Measurements from ENCODE around the gene CCDC81. TPM values are rescaled to one million over a fixed set of nuclear protein-coding genes. Genes with fewer than 3 reads are reported as not detected.
"Not testable (repeated sequence)": the region's sequence is repeated elsewhere in the genome, so short reads cannot be mapped to it uniquely, and the experiment has no call there.

CCDC81 gene
- polyA plus RNA-seq, result not detected

GRCh38 chr11:86374586-86374985, at the start of gene CCDC81:
Gene CCDC81 (plus strand): TSS chr11:86374887. CDS start chr11:86375164, 277 bp downstream.
- Mint-ChIP-seq H3K27ac (no peak within 1 kb of the TSS), H3K27me3 (peaks cover 5% of the 10 kb centered on the region), H3K36me3 (no peaks in the 10 kb centered on the region), H3K9me3 (peaks cover 0 to 8% (median 8%) of the 10 kb centered on the region in 3 donors), H3K4me1 (no peaks in the 10 kb centered on the region), H3K4me3 (no peak within 1 kb of the TSS)

GRCh38 chr11:86335131-86335767, 39.4 kb upstream of the CCDC81 start:
- H3K27ac Mint-ChIP-seq, result no peak overlapping the region
- H3K4me1 Mint-ChIP-seq, result no peaks in the 10 kb centered on the region
- peaks cover 17% of the 10 kb centered on the region for H3K36me3 Mint-ChIP-seq
- no peak overlapping the region for H3K4me3 Mint-ChIP-seq
- H3K27me3 Mint-ChIP-seq, result no peaks in the 10 kb centered on the region
- no peaks in the 10 kb centered on the region for H3K9me3 Mint-ChIP-seq

- Mint-ChIP-seq H3K27me3 (no peaks in the 10 kb centered on the region), H3K27ac (no peak overlapping the region), H3K4me3 (no peak overlapping the region), H3K9me3 (no peaks in the 10 kb centered on the region), H3K36me3 (peaks cover 16% of the 10 kb centered on the region), H3K4me1 (peaks cover 0 to 2% (median under 1%) of the 10 kb centered on the region in 3 donors)
Measured at GRCh38 chr11:86337227-86337626, 37.5 kb upstream of the CCDC81 start.

- peaks cover 11% of the 10 kb centered on the region for H3K36me3 Mint-ChIP-seq
- no peak overlapping the region for H3K27ac Mint-ChIP-seq
- H3K4me1 Mint-ChIP-seq, result peaks cover 4 to 7% (median 7%) of the 10 kb centered on the region in 3 donors
- no peaks in the 10 kb centered on the region for H3K9me3 Mint-ChIP-seq
- no peak overlapping the region for H3K4me3 Mint-ChIP-seq
- no peaks in the 10 kb centered on the region for H3K27me3 Mint-ChIP-seq
Measured at GRCh38 chr11:86341382-86341781, 33.3 kb upstream of the CCDC81 start.

- H3K27me3 Mint-ChIP-seq, result no peaks in the 10 kb centered on the region
- H3K4me1 Mint-ChIP-seq, result peaks cover 4 to 7% (median 6%) of the 10 kb centered on the region in 3 donors
- no peaks in the 10 kb centered on the region for H3K9me3 Mint-ChIP-seq
- no peak overlapping the region for H3K27ac Mint-ChIP-seq
- no peaks in the 10 kb centered on the region for H3K36me3 Mint-ChIP-seq
- H3K4me3 Mint-ChIP-seq, result no peak overlapping the region
Measured at GRCh38 chr11:86346513-86346912, 28.2 kb upstream of the CCDC81 start.

- Mint-ChIP-seq H3K4me3 (no peak overlapping the region), H3K27ac (no peak overlapping the region), H3K27me3 (no peaks in the 10 kb centered on the region), H3K4me1 (no peaks in the 10 kb centered on the region), H3K36me3 (no peaks in the 10 kb centered on the region), H3K9me3 (no peaks in the 10 kb centered on the region)
Measured at GRCh38 chr11:86355256-86355655, 19.4 kb upstream of the CCDC81 start.

- H3K4me3 Mint-ChIP-seq, H3K27me3 Mint-ChIP-seq, H3K9me3 Mint-ChIP-seq, H3K4me1 Mint-ChIP-seq, H3K27ac Mint-ChIP-seq, H3K36me3 Mint-ChIP-seq: not testable (repeated sequence)
Measured at GRCh38 chr11:86357412-86357811, 17.3 kb upstream of the CCDC81 start.

GRCh38 chr11:86358720-86359119, 16.0 kb upstream of the CCDC81 start:
- Mint-ChIP-seq H3K4me1 (no peaks in the 10 kb centered on the region), H3K36me3 (peaks cover 2% of the 10 kb centered on the region), H3K27me3 (peaks cover 2% of the 10 kb centered on the region), H3K27ac (no peak overlapping the region), H3K9me3 (peaks cover 0 to 7% (median 1%) of the 10 kb centered on the region in 3 donors), H3K4me3 (no peak overlapping the region)

GRCh38 chr11:86360775-86361395, 13.8 kb upstream of the CCDC81 start:
- H3K4me3 Mint-ChIP-seq, result no peak overlapping the region

GRCh38 chr11:86363424-86363823, 11.3 kb upstream of the CCDC81 start:
- H3K27me3 Mint-ChIP-seq, result peaks cover 2% of the 10 kb centered on the region
- H3K4me3 Mint-ChIP-seq, result no peak overlapping the region
- no peak overlapping the region for H3K27ac Mint-ChIP-seq
- H3K36me3 Mint-ChIP-seq, result peaks cover 2% of the 10 kb centered on the region
- H3K4me1 Mint-ChIP-seq, result no peaks in the 10 kb centered on the region
- peaks cover 0 to 10% (median 1%) of the 10 kb centered on the region in 3 donors for H3K9me3 Mint-ChIP-seq

More at GRCh38 chr11:86360775-86361395, 13.8 kb upstream of the CCDC81 start:
- H3K36me3 Mint-ChIP-seq, result peaks cover 2% of the 10 kb centered on the region
- H3K9me3 Mint-ChIP-seq, result peaks cover 0 to 8% (median 1%) of the 10 kb centered on the region in 3 donors
- peaks cover 2% of the 10 kb centered on the region for H3K27me3 Mint-ChIP-seq
- no peak overlapping the region for H3K27ac Mint-ChIP-seq
- no peaks in the 10 kb centered on the region for H3K4me1 Mint-ChIP-seq

- H3K4me3 Mint-ChIP-seq, result no peak overlapping the region
- H3K4me1 Mint-ChIP-seq, result no peaks in the 10 kb centered on the region
- peaks cover 2% of the 10 kb centered on the region for H3K36me3 Mint-ChIP-seq
- H3K27ac Mint-ChIP-seq, result no peak overlapping the region
- peaks cover under 1% of the 10 kb centered on the region for H3K27me3 Mint-ChIP-seq
- peaks cover 0 to 10% (median 1%) of the 10 kb centered on the region in 3 donors for H3K9me3 Mint-ChIP-seq
Measured at GRCh38 chr11:86365546-86365945, 9.1 kb upstream of the CCDC81 start.

- H3K36me3 Mint-ChIP-seq, result no peaks in the 10 kb centered on the region
- peaks cover 3% of the 10 kb centered on the region for H3K27me3 Mint-ChIP-seq
- H3K27ac Mint-ChIP-seq, result no peak overlapping the region
- no peaks in the 10 kb centered on the region for H3K4me1 Mint-ChIP-seq
- no peak overlapping the region for H3K4me3 Mint-ChIP-seq
- peaks cover 0 to 2% (median 0%) of the 10 kb centered on the region in 3 donors for H3K9me3 Mint-ChIP-seq
Measured at GRCh38 chr11:86369668-86370067, 5.0 kb upstream of the CCDC81 start.

- Mint-ChIP-seq H3K27ac (no peak overlapping the region), H3K4me3 (no peak overlapping the region), H3K9me3 (peaks cover 0 to 2% (median 0%) of the 10 kb centered on the region in 3 donors), H3K36me3 (no peaks in the 10 kb centered on the region), H3K27me3 (peaks cover 3% of the 10 kb centered on the region), H3K4me1 (no peaks in the 10 kb centered on the region)
Measured at GRCh38 chr11:86370171-86370570, 4.5 kb upstream of the CCDC81 start.

GRCh38 chr11:86370922-86371594, 3.6 kb upstream of the CCDC81 start:
- H3K27me3 Mint-ChIP-seq, result peaks cover 5% of the 10 kb centered on the region
- H3K4me3 Mint-ChIP-seq, result no peak overlapping the region
- H3K36me3 Mint-ChIP-seq, result no peaks in the 10 kb centered on the region
- peaks cover 0 to 2% (median 0%) of the 10 kb centered on the region in 3 donors for H3K9me3 Mint-ChIP-seq
- no peak overlapping the region for H3K27ac Mint-ChIP-seq
- no peaks in the 10 kb centered on the region for H3K4me1 Mint-ChIP-seq

- H3K27ac Mint-ChIP-seq, result no peak overlapping the region
- H3K27me3 Mint-ChIP-seq, result peaks cover 5% of the 10 kb centered on the region
- H3K36me3 Mint-ChIP-seq, result no peaks in the 10 kb centered on the region
- no peak overlapping the region for H3K4me3 Mint-ChIP-seq
- H3K4me1 Mint-ChIP-seq, result no peaks in the 10 kb centered on the region
- H3K9me3 Mint-ChIP-seq, result peaks cover 0 to 8% (median 4%) of the 10 kb centered on the region in 3 donors
Measured at GRCh38 chr11:86372041-86372440, 2.6 kb upstream of the CCDC81 start.
